Activated T-helper 1 cell treated with anti-CD3 and anti-CD28 coated beads, Interleukin-2, amount 50 U/mL, for 16 hours (primary cell): ENCODE results near the gene PLCXD3.

ENCODE experiments used
- DNase-seq, 2 donors: peaks; one replicate each; pipeline ENCODE4 v3.0.0-alpha.2; 2020; ENCODE audit warnings: low read depth in 1 of 2, low spot score in 1 of 2

Gene PLCXD3

DNA sequence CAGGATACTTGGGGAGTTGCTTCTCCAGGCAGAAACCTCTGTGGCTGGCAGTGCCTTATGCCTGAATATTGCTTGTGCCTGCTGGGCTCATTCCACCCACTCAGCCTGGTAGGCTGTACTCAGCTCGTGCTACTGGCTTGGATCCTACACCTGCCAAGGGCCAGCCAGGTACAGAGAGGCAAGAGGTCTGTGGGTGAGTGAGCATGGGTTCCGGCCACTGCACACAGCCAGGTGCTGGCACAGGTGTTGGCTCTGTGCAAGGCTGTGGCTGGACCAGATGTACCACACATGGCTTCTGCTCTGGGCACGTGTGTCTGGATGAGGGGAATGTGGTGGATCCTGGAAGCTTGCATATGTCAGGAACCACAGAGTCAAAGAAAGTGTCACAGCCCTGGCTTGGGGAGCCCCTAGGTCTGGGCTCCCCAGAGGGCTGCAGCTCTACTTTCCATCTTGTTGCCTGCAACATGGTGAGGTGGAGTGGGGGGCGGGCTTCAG, 220.4 kb downstream of the PLCXD3 start:
- DNase-seq = no peak

DNA sequence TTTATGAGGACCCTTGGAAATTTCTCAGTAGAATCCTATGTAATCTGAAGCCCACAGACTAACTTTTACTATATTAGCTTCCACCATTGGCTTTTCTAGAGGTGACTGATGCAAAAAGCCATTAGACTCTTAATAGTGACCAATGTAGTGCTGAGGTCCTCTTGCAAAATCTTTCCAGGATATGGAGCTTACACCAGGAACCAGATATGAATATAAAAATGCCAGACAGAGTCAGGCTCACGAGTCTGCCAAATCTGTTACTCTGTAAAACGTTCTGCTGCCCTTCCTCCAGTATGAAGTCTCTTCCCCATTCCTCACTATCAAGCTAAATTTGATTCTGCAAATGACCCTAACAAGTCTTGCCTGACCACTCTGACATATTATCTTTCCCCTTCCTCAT, 223.7 kb downstream of the PLCXD3 start:
- no peak for DNase-seq

DNA sequence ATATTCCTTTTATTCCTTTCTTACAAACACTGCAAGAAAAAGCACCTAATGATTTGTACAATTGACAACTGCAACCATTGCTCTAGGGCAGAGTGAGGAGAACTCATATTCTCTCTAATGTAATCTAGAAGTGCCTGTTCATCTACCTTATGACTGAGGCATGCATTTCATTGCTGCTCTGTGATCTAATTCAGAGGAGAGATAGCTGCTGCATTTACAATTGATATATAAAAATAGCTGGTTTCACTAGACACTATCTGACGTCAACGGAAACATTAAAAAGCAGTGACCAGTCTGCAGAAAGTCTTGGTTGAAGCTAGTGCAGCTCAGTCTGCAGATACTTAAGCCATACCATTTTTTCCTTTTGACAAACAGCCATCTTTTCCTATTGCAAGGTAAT, 224.2 kb downstream of the PLCXD3 start:
- no peak for DNase-seq

DNA sequence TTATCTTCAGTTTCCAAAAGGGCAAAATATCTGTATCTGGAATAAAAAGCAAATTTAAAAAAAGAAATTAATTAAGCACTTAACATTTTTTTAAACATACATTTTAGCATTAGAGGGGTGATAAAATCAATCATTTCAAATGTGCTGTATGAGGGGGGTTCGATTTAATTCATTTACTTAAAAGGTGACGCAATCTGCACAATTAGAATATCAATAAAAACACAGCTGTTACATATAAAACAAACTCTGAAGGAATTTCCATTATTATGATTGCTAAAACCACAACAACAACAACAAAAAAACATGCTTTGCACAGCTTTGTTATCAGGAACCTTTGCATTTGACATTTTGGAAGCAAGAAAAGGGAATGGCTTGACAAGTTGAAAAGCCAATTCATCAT, 225.5 kb downstream of the PLCXD3 start:
- no peak for DNase-seq

DNA sequence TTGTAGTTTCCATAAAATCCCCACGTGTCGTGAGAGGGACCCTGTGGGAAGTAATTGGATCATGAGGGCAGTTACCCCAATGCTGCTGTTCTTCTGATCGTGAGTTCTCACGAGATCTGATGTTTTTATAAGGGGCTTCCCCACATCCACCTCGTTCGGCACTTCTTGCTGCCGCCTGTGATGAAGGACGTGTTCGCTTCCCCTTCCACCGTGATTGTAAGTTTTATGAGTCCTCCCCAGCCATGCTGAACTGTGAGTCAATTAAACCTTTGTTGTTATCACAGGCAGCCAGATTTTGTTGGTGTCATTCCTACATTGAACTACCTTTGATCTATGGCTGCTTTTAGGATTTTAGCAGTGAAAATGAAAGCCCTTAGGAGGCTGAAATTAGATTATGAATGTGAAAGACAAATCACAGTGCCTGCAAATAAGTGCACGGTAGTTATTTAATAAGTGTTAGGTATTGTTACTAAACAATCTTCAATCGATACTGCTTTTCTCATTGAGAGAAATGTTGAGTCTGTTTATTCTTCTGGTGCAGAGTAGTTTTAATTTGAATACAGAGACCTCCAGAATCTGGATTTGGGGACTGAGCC, 229.1 kb downstream of the PLCXD3 start:
- DNase-seq = no peak

DNA sequence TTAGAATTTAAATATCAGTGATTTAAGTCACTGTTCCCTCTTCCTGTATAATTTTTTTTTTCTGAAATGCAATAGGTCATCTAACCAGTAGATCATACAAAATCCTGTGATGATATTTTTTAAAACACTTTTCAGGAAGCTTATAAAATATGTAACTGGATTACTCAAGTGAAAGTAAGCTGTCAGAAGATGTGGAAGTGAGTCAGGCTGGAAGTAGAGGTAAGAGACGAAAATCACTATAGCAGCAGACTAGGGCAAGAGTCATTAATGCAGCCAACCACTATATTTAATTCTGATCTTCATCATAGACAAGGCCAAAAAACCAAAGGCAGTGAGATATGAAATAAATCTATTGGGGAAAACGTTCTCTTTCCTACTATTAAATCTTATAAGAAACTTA, 231.4 kb downstream of the PLCXD3 start:
- DNase-seq = no peak

DNA sequence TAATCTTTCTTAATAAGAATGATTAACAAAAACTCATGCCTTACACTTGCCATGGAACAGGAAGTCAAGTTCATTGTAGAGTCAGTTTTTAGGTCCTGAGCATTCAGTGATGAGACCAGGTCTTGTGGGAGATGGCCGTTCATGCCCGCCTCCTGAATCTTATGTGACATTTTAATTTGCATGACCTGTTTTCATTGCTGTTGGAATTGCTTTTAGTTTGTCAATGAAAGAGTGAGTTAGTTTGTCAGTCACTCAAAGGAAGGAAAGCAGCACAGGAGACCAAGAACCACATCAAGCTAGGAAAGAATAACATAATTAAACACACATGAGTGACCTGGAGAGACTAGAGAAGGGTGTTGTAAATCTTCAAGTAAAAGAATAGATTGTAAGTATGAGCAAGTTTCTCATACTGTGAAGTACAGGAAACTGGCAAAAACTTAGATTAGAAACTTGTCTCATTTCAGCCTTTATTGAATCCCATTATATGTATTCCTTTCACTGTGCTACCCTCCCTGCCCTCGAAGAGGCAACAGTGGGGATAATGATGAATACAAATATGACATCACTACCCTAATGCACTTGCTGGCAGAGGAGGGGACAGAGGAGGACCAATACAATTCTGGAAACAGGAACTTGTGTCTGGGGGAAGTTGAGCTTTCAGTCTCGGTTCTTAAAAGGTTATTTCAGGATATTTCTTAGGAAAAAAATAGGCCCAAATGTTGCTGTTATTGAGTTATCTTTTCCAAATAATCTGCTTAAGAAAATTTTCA, 232.7 kb downstream of the PLCXD3 start:
- DNase-seq = no peak

DNA sequence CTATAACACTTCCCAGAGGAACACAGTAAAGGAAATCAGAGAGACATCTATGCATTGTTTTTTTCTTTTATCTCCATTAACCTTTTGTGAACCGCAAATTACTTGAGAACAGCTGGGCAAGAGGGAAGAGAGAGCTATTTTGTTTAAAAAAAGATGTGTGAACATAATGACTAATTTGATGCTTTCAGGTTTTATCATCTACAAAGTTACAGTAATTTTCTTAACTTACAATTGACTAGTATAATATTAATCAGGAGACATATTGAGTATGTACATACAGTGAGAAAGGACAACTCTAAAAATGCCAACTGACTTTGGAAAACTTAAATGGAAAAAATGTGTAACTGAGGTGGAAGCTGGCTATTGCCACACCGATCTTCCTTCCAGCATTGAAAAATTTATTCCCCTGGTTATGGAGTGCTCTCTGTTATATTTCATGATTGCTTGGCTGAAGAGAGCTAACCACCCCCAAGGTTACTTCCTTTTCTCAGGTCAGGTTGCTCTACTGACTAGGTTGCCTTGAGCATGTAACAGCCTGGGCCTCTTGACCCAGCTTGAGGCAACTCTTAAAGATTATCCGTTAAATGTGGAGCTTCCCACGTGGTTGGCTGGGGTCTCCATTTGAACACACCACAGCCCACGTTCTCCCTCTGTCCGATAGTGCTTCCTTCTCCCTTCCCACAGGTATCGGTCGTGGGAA, 234.4 kb downstream of the PLCXD3 start:
- no peak for DNase-seq

DNA sequence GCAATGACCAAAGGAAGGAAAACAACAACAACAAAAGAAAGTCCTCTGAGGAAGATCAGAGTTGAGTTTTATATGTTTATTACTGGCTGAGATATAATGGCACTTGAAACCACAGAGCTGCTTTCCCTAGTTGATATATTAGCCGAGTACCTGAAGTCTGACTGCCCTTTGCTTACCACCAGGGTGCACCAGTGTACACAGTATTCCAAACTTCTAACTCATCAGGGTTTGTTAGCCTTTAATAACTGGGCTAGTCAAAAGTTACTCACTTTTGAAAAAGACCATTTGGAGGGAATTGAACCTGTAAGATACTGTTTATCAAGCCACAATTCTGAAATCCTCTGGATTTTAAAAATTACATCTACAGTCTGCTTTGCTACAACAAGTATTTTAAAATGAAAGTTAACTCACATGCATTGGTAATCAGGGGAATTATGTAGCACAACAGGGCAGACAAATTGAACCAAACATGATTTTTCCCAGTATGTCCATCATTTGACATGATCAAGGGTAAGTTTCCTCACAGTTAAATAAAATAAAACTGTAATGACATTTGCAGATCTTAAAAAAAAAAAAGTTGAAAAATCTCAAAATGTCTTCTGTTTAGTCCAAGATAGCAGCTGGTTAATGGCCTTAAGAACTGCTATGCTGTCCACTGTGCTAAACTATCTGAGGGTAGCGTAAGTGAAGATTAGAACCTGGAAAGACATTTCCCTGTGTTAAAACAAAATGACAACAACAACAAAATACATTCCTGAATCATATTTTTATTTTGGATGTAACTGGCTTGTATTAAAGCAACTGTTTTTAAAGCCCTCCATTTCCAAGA, 239.8 kb downstream of the PLCXD3 start:
- DNase-seq = no peak

DNA sequence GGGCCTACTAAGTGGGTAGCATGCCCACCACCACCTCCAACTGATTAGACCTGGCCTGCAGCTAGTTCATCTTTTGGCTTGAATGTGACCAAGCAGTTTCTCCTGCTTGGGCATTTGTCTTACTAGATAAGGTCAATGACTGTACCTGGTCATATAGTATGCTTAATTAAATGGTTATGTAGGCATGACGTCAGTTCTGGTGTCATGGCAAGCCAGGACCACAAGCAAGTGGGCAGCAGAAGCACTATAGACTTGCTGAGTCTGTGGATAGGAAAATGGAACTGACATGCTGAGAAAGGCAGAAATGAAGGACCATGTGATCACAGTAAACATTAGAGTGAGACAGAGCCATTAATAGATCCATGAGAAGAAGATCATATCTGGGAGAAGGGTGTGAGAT, 241.5 kb downstream of the PLCXD3 start:
- no peak for DNase-seq

DNA sequence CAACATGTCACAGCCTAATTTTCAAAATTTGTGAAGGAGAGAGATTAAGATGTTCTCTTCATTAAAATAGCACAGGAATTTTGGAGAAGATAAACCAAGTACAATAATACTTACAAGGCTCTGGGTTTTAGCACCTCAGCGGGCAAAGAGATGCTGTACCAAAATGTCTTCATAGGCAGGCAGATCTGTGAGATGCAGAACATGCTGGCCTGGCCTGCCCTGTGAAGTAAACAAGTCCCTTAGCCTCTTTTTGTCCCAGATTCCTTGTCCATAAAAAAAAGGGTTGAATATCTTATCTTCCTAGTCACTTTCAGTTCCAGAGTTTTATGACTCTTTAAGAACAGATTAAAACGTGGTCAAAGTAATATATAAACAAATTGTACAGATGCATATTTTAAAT, 244.0 kb downstream of the PLCXD3 start:
- DNase-seq = no peak

DNA sequence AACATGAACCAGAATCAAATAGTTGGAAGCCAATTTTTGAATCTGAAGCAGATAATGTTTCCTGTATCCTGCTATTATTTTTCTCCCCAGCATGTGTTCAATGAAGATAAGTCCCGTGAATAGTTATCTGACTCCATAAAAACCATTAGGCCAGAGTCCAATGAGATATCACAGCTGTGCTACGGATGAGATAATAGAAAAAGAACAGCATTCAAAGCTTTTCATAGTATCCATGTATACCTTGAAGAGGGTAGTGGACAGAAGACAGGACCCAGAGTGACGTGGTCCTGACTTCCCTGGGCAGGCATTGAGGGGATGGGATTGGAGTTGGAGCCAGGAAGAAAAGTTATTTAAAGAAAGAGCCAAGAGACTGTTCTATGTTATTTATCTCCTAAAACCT, 246.4 kb downstream of the PLCXD3 start:
- DNase-seq = no peak

DNA sequence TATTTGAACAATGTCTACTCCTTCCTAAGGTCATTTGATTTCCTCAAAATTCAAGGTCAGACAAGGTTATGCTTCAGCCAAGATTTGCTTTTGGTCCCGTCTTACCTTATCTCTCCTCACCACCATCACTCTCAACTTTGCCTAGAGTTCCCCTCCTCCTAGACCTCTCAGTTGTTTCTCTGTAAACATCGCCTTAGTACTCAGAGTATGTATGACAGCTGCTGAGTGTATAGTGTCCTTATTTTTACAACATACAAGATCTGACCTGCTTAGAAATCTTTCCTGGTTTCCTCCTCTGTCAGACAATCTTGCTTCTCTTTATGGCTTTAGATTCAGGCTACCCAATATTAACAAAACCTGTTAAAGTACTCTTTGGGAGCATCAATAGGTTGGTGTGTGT, 247.1 kb downstream of the PLCXD3 start:
- DNase-seq = no peak
